Ishikawa (cell line): ENCODE results near the gene INPP4B.

Source experiments
- CEBPB ChIP-seq: IDR thresholded peaks from 2 replicates; pipeline ENCODE4 v1.6.1; 2012
- CREB1 ChIP-seq: IDR thresholded peaks from 2 replicates; pipeline ENCODE4 v1.6.1; 2012; ENCODE audit warnings: low read depth
- EGR1 ChIP-seq: IDR thresholded peaks from 2 replicates; pipeline ENCODE4 v1.6.1; 2012
- EP300 ChIP-seq: IDR thresholded peaks from 2 replicates; pipeline ENCODE4 v1.6.1; 2012; ENCODE audit warnings: borderline replicate concordance
- FOXM1 ChIP-seq: IDR thresholded peaks from 2 replicates; pipeline ENCODE4 v1.6.1; 2012; ENCODE audit warnings: low read depth, borderline replicate concordance
- MAX ChIP-seq: IDR thresholded peaks from 2 replicates; pipeline ENCODE4 v1.6.1; 2012
- NFIC ChIP-seq: IDR thresholded peaks from 2 replicates; pipeline ENCODE4 v1.6.1; 2012
- RAD21 ChIP-seq: IDR thresholded peaks from 2 replicates; pipeline ENCODE4 v1.6.1; 2012; ENCODE audit warnings: low read depth
- REST ChIP-seq: IDR thresholded peaks from 2 replicates; pipeline ENCODE4 v1.6.1; 2012; ENCODE audit warnings: low read depth, mild to moderate bottlenecking
- TAF1 ChIP-seq: IDR thresholded peaks from 2 replicates; pipeline ENCODE4 v1.6.1; 2012; ENCODE audit warnings: low read depth, mild to moderate bottlenecking
- TCF12 ChIP-seq: IDR thresholded peaks from 2 replicates; pipeline ENCODE4 v1.6.1; 2012; ENCODE audit warnings: low read depth
- TEAD4 ChIP-seq: IDR thresholded peaks from 2 replicates; pipeline ENCODE4 v1.6.1; 2012
- USF1 ChIP-seq: IDR thresholded peaks from 2 replicates; pipeline ENCODE4 v1.6.1; 2012
- YY1 ChIP-seq: IDR thresholded peaks from 2 replicates; pipeline ENCODE4 v1.6.1; 2012; ENCODE audit warnings: low read depth
- ZBTB7A ChIP-seq: IDR thresholded peaks from 2 replicates; pipeline ENCODE4 v1.6.1; 2012; ENCODE audit warnings: low read depth

The INPP4B gene

GRCh38 chr4:142539796-142540482, 306.2 kb downstream of the INPP4B start:
- TF ChIP-seq CREB1 (no peak), CEBPB (no peak), MAX (no peak), TAF1 (no peak), ZBTB7A (no peak), REST (no peak), USF1 (no peak), NFIC (no peak), TEAD4 (no peak), EP300 (no peak), FOXM1 (no peak), RAD21 (no peak), TCF12 (no peak)

GRCh38 chr4:142535009-142535408, 311.1 kb downstream of the INPP4B start:
- no peak for TF ChIP-seq YY1
- TF ChIP-seq NFIC = no peak
- TF ChIP-seq CEBPB = no peak
- TF ChIP-seq REST = no peak
- TF ChIP-seq FOXM1 = no peak
- no peak for TF ChIP-seq RAD21
- TF ChIP-seq TAF1 = no peak
- TF ChIP-seq EGR1 = no peak
- TF ChIP-seq USF1 = no peak
- no peak for TF ChIP-seq CREB1

- TF ChIP-seq CREB1 (no peak), REST (no peak), RAD21 (no peak), TAF1 (no peak), EP300 (no peak), USF1 (no peak), MAX (no peak), NFIC (no peak), TCF12 (no peak), YY1 (no peak), CEBPB (no peak), ZBTB7A (no peak), EGR1 (no peak), TEAD4 (no peak)
Observed at GRCh38 chr4:142532054-142532453, 314.0 kb downstream of the INPP4B start.

GRCh38 chr4:142530728-142531127, 315.4 kb downstream of the INPP4B start:
- TF ChIP-seq MAX (no peak), REST (no peak), CREB1 (no peak), TEAD4 (no peak)
